ENCODE results near the gene SLC4A7.

SLC4A7 gene

DNA sequence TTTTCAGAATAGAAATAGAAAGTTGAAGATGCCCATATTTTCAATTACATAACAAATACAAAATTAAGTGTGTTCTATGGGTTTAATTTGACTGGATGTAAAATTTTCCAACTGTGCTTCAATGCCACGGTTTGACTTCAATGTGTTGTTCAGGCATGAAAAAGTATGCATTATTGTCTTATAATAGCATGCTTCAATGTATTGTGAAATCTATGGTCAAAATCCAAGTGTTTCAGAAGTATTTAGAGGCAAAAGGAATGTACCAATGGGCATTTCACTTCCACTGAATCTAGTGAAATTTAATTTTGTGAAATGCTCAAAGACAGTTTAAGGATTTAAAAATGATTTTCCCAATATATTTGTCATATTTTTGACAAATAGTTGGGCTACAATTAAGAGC, 131.0 kb downstream of the SLC4A7 start:
- Histone ChIP-seq H3F3A (ENCODE audit: control insufficient read depth, insufficient read depth) (no peaks in the 10 kb centered on the region; the same call in 1 of the 2 replicates), H3K9me3 (ENCODE audit: control insufficient read depth, insufficient read depth, low read length) (no peaks in the 10 kb centered on the region), H3K4me2 (ENCODE audit: low read length) (no peak overlapping the region), H3K36me3 (ENCODE audit: control insufficient read depth, low read length) (no peaks in the 10 kb centered on the region), H3K27ac (ENCODE audit: low read depth, low read length) (no peak overlapping the region), H3K9me2 (replicated peaks; ENCODE audit: control insufficient read depth, low read length) (no peaks in the 10 kb centered on the region), H3K4me3 (ENCODE audit: low read length) (no peak overlapping the region), H3K27me3 (ENCODE audit: control insufficient read depth, low read length) (no peaks in the 10 kb centered on the region), H4K20me1 (ENCODE audit: control insufficient read depth, insufficient read depth, low read depth, low read length) (no peaks in the 10 kb centered on the region), H3K79me2 (ENCODE audit: control insufficient read depth, low read length) (no peaks in the 10 kb centered on the region), H3K4me1 (ENCODE audit: control insufficient read depth, low read length) (peaks cover 8% of the 10 kb centered on the region)
- TF ChIP-seq, protein P1, sequence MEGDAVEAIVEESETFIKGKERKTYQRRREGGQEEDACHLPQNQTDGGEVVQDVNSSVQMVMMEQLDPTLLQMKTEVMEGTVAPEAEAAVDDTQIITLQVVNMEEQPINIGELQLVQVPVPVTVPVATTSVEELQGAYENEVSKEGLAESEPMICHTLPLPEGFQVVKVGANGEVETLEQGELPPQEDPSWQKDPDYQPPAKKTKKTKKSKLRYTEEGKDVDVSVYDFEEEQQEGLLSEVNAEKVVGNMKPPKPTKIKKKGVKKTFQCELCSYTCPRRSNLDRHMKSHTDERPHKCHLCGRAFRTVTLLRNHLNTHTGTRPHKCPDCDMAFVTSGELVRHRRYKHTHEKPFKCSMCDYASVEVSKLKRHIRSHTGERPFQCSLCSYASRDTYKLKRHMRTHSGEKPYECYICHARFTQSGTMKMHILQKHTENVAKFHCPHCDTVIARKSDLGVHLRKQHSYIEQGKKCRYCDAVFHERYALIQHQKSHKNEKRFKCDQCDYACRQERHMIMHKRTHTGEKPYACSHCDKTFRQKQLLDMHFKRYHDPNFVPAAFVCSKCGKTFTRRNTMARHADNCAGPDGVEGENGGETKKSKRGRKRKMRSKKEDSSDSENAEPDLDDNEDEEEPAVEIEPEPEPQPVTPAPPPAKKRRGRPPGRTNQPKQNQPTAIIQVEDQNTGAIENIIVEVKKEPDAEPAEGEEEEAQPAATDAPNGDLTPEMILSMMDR (IDR thresholded peaks at IDR 0.05; ENCODE audit: low read depth, low read length, poor library complexity, severe bottlenecking): no peak
- TF ChIP-seq EZH2phosphoT487 (IDR thresholded peaks at IDR 0.05; ENCODE audit: borderline replicate concordance, low read length): no peak

DNA sequence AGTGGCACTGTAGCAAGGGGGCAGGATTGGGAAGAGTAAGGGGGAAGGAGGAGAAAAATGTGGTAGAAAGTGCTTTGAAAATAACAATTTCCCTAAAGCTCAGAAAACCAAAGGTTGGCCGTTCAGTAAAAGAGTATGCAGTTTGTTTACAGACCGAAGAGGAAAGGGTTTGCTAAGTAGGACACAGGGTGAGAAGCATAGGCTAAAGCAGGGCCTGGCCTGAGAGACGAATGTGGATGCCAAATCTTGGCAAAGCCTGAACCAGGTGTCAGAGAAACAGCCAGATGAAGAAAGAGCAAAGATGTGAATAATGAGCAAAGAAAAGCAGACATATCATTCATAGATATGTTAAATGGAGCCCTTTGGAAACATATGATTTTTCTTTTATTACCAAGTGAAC, 132.1 kb downstream of the SLC4A7 start:
- H3K27me3 ChIP-seq (ENCODE audit: control insufficient read depth, low read length): no peaks in the 10 kb centered on the region
- TF ChIP-seq, protein P1 (IDR thresholded peaks at IDR 0.05; ENCODE audit: low read depth, low read length, poor library complexity, severe bottlenecking): no peak
- TF ChIP-seq EZH2phosphoT487 (IDR thresholded peaks at IDR 0.05; ENCODE audit: borderline replicate concordance, low read length): no peak
- H3K36me3 ChIP-seq (ENCODE audit: control insufficient read depth, low read length): no peaks in the 10 kb centered on the region
- H3K27ac ChIP-seq (ENCODE audit: low read depth, low read length): no peak overlapping the region
- H3K9me3 ChIP-seq (ENCODE audit: control insufficient read depth, insufficient read depth, low read length): no peaks in the 10 kb centered on the region
- no peak overlapping the region for H3K4me2 ChIP-seq (ENCODE audit: low read length)
- H3F3A ChIP-seq (ENCODE audit: control insufficient read depth, insufficient read depth): no peaks in the 10 kb centered on the region
- H3K4me3 ChIP-seq (ENCODE audit: low read length): no peak overlapping the region
- H3K4me1 ChIP-seq (ENCODE audit: control insufficient read depth, low read length): no peaks in the 10 kb centered on the region
- no peaks in the 10 kb centered on the region for H3K9me2 ChIP-seq (replicated peaks; ENCODE audit: control insufficient read depth, low read length)
- no peaks in the 10 kb centered on the region for H3K79me2 ChIP-seq (ENCODE audit: control insufficient read depth, low read length)
- no peaks in the 10 kb centered on the region for H4K20me1 ChIP-seq (ENCODE audit: control insufficient read depth, insufficient read depth, low read depth, low read length)

DNA sequence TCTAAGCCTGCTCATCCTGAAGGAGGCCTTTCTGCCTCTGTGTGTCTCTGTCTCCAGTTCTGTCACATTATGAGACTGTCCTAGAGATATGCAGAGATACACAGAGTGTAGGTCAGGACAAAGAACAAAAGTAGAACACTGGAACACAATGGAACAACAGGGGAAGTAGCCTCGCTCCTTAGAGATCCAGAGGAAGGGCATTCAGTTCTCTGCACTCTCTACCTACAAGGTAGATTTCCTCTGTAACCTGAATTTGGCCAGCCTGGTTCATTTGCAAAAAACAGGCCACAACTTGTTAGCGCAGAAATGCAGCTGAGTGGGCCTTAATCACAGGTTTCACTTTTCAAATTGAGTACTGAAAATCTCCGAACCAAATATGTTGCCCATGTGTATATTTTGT, 134.4 kb downstream of the SLC4A7 start:
- no peak overlapping the region for H3K27ac ChIP-seq (ENCODE audit: low read depth, low read length)
- no peak overlapping the region for H3K4me3 ChIP-seq (ENCODE audit: low read length)
- no peaks in the 10 kb centered on the region for H3K79me2 ChIP-seq (ENCODE audit: control insufficient read depth, low read length)
- no peaks in the 10 kb centered on the region for H3K4me1 ChIP-seq (ENCODE audit: control insufficient read depth, low read length)
- no peaks in the 10 kb centered on the region for H3K36me3 ChIP-seq (ENCODE audit: control insufficient read depth, low read length)
- no peak overlapping the region for H3K4me2 ChIP-seq (ENCODE audit: low read length)
- H4K20me1 ChIP-seq (ENCODE audit: control insufficient read depth, insufficient read depth, low read depth, low read length): no peaks in the 10 kb centered on the region
- H3F3A ChIP-seq (ENCODE audit: control insufficient read depth, insufficient read depth): no peaks in the 10 kb centered on the region
- no peaks in the 10 kb centered on the region for H3K9me2 ChIP-seq (replicated peaks; ENCODE audit: control insufficient read depth, low read length)
- TF ChIP-seq, protein P1 (IDR thresholded peaks at IDR 0.05; ENCODE audit: low read depth, low read length, poor library complexity, severe bottlenecking): no peak
- TF ChIP-seq EZH2phosphoT487 (IDR thresholded peaks at IDR 0.05; ENCODE audit: borderline replicate concordance, low read length): no peak
- no peaks in the 10 kb centered on the region for H3K27me3 ChIP-seq (ENCODE audit: control insufficient read depth, low read length)
- H3K9me3 ChIP-seq (ENCODE audit: control insufficient read depth, insufficient read depth, low read length): no peaks in the 10 kb centered on the region

Data from DOHH2 (cell line).